H9 (cell line): ENCODE measurements around the gene HOXA1. TPM values are rescaled to one million over a fixed set of nuclear protein-coding genes. Genes with fewer than 3 reads are reported as not detected.

Experiments used
- DNase-seq: peaks from one replicate; pipeline ENCODE4 v3.0.0-alpha.2; 2017
- H2AFZ ChIP-seq: one replicate; pipeline ENCODE4 v1.6.1; 2013; ENCODE audit warnings: mild to moderate bottlenecking, low read length, control low read depth, moderate library complexity
- H2AK5ac ChIP-seq: 2 replicates; pipeline ENCODE4 v1.6.1; 2013; ENCODE audit warnings: low read length, control low read depth, mixed read lengths; ENCODE audit not compliant: insufficient read length
- H2BK120ac ChIP-seq: one replicate; pipeline ENCODE4 v1.6.1; 2013; ENCODE audit warnings: low read depth, mild to moderate bottlenecking, low read length, control low read depth, inconsistent platforms; ENCODE audit not compliant: poor library complexity, severe bottlenecking
- H2BK12ac ChIP-seq: 2 replicates; pipeline ENCODE4 v1.6.1; 2013; ENCODE audit warnings: low read length, control low read depth, mixed read lengths, low read depth; ENCODE audit not compliant: insufficient read length
- H2BK15ac ChIP-seq: 2 replicates; pipeline ENCODE4 v1.6.1; 2013; ENCODE audit warnings: low read depth, low read length, control low read depth
- H2BK20ac ChIP-seq: one replicate; pipeline ENCODE4 v1.6.1; 2013; ENCODE audit warnings: low read depth, mild to moderate bottlenecking, low read length, control low read depth, inconsistent platforms; ENCODE audit not compliant: poor library complexity, severe bottlenecking
- H2BK5ac ChIP-seq: 2 replicates; pipeline ENCODE4 v1.6.1; 2013; ENCODE audit warnings: low read length, control low read depth, mixed read lengths; ENCODE audit not compliant: insufficient read length
- H3K14ac ChIP-seq: 2 replicates; pipeline ENCODE4 v1.6.1; 2013; ENCODE audit warnings: low read length, control low read depth; ENCODE audit not compliant: insufficient read depth
- H3K18ac ChIP-seq: 2 replicates; pipeline ENCODE4 v1.6.1; 2013; ENCODE audit warnings: low read depth, mild to moderate bottlenecking, mixed read lengths, low read length, control low read depth; ENCODE audit not compliant: insufficient read length
- H3K23ac ChIP-seq: 2 replicates; pipeline ENCODE4 v1.6.1; 2013; ENCODE audit warnings: low read length, control low read depth, mixed read lengths, low read depth; ENCODE audit not compliant: insufficient read length
- H3K23me2 ChIP-seq: 2 replicates; pipeline ENCODE4 v1.6.1; 2013; ENCODE audit warnings: low read depth, mild to moderate bottlenecking, mixed read lengths, low read length, control low read depth; ENCODE audit not compliant: insufficient read length, poor library complexity, severe bottlenecking
- H3K27ac ChIP-seq: 2 replicates; pipeline ENCODE4 v1.5.1; 2013; ENCODE audit warnings: low read length, control low read depth, mixed read lengths, low read depth; ENCODE audit not compliant: insufficient read length
- H3K27me3 ChIP-seq: 2 replicates; pipeline ENCODE4 v1.6.1; 2013; ENCODE audit warnings: low read length, control low read depth, inconsistent platforms; ENCODE audit not compliant: insufficient read depth
- H3K4ac ChIP-seq: 2 replicates; pipeline ENCODE4 v1.6.1; 2013; ENCODE audit warnings: low read depth, mild to moderate bottlenecking, control low read depth, inconsistent platforms, low read length, moderate library complexity
- H3K4me1 ChIP-seq: 2 replicates; pipeline ENCODE4 v1.6.1; 2013; ENCODE audit warnings: low read length, control low read depth, inconsistent platforms; ENCODE audit not compliant: insufficient read depth
- H3K4me2 ChIP-seq: 2 replicates; pipeline ENCODE4 v1.6.1; 2013; ENCODE audit warnings: low read length, control low read depth, mixed read lengths; ENCODE audit not compliant: insufficient read length, insufficient read depth
- H3K56ac ChIP-seq: 2 replicates; pipeline ENCODE4 v1.6.1; 2013; ENCODE audit warnings: low read depth, mild to moderate bottlenecking, mixed read lengths, low read length, control low read depth; ENCODE audit not compliant: insufficient read length
- H3K79me1 ChIP-seq: 2 replicates; pipeline ENCODE4 v1.6.1; 2013; ENCODE audit warnings: low read depth, mild to moderate bottlenecking, moderate library complexity, low read length, control low read depth, inconsistent platforms; ENCODE audit not compliant: insufficient read depth, poor library complexity, severe bottlenecking
- H3K79me2 ChIP-seq: 2 replicates; pipeline ENCODE4 v1.6.1; 2013; ENCODE audit warnings: low read length, control low read depth, inconsistent platforms; ENCODE audit not compliant: insufficient read depth
- H3K9ac ChIP-seq: 2 replicates; pipeline ENCODE4 v1.6.1; 2013; ENCODE audit warnings: low read length, control low read depth, mixed read lengths; ENCODE audit not compliant: insufficient read length; ENCODE audit errors: extremely low read depth
- H3K9me3 ChIP-seq: one replicate; pipeline ENCODE4 v1.6.1; 2013; ENCODE audit warnings: low read depth, low read length, inconsistent platforms; ENCODE audit not compliant: control insufficient read depth
- H3T11ph ChIP-seq: one replicate; pipeline ENCODE4 v1.6.1; 2013; ENCODE audit warnings: mild to moderate bottlenecking, low read length, control low read depth, inconsistent platforms
- H4K20me1 ChIP-seq: one replicate; pipeline ENCODE4 v1.6.1; 2013; ENCODE audit not compliant: control insufficient read depth, insufficient read length, insufficient read depth
- H4K5ac ChIP-seq: 2 replicates; pipeline ENCODE4 v1.6.1; 2013; ENCODE audit warnings: low read depth, mild to moderate bottlenecking, mixed read lengths, low read length, control low read depth; ENCODE audit not compliant: insufficient read length
- H4K8ac ChIP-seq: replicated peaks from 2 replicates; pipeline ENCODE4 v1.6.1; 2013; ENCODE audit warnings: low read length, control low read depth, mixed read lengths, low read depth; ENCODE audit not compliant: insufficient read length
- H4K91ac ChIP-seq: 2 replicates; pipeline ENCODE4 v1.6.1; 2013; ENCODE audit warnings: low read depth, mild to moderate bottlenecking, moderate library complexity, mixed read lengths, low read length, control low read depth; ENCODE audit not compliant: insufficient read length
- H3K27ac Mint-ChIP-seq, 3 experiments: 2 replicates in 2 of 3; 3 replicates in 1 of 3; pipeline ENCODE4 v1.8.0; 2020 to 2021; ENCODE audit warnings: mixed read lengths in 3 of 3, mild to moderate bottlenecking in 1 of 3, moderate library complexity in 1 of 3
- H3K27me3 Mint-ChIP-seq: 2 replicates; pipeline ENCODE4 v1.8.0; 2021; ENCODE audit warnings: low read depth, mild to moderate bottlenecking, moderate library complexity, mixed read lengths
- H3K36me3 Mint-ChIP-seq, 3 experiments: 2 replicates in 2 of 3; 3 replicates in 1 of 3; pipeline ENCODE4 v1.8.0; 2020 to 2021; ENCODE audit warnings: low read depth in 3 of 3, mixed read lengths in 3 of 3; ENCODE audit not compliant: insufficient read depth in 1 of 3
- H3K4me1 Mint-ChIP-seq, 2 experiments: 2 replicates each; pipeline ENCODE4 v1.8.0; 2020; ENCODE audit warnings: mixed read lengths in 2 of 2
- H3K4me3 Mint-ChIP-seq, 2 experiments: 2 replicates in 1 of 2; 3 replicates in 1 of 2; pipeline ENCODE4 v1.8.0; 2020 to 2021; ENCODE audit warnings: mild to moderate bottlenecking in 2 of 2, mixed read lengths in 2 of 2, moderate library complexity in 1 of 2
- H3K9me3 Mint-ChIP-seq, 2 experiments: 2 replicates in 1 of 2; 3 replicates in 1 of 2; pipeline ENCODE4 v1.8.0; 2020; ENCODE audit warnings: mild to moderate bottlenecking in 2 of 2, mixed read lengths in 2 of 2, moderate library complexity in 1 of 2
- CTCF ChIP-seq: fragments of 200-600 bp; sonication (generic); conservative IDR thresholded peaks from 3 replicates; pipeline ENCODE4 v1.8.0; 2021; ENCODE audit warnings: antibody characterized with exemption, mild to moderate bottlenecking
- WGBS: extraction: QIAGEN DNeasy Blood & Tissue Kit; methylation state at CpG from one replicate; pipeline ENCODE4 v1.1.7; 2013; ENCODE audit warnings: missing lambda C conversion rate, low lambda C conversion rate, mixed read lengths; ENCODE audit not compliant: insufficient read length; ENCODE audit errors: extremely low coverage; 5-methylcytosine and 5-hydroxymethylcytosine counted together
- total RNA-seq: library from RNA; stranded (reverse); gene quantifications from 2 replicates; pipeline ENCODE4 v1.2.1, GENCODE V29; 2021

HOXA1 gene
- total RNA-seq, 1 experiment from 2014 or later = not detected

GRCh38 chr7:27138985-27139333, 43.2 kb upstream of the HOXA1 start:
- H3K27me3 Mint-ChIP-seq = peaks cover 100% of the 10 kb centered on the region

More at GRCh38 chr7:27138985-27139333, 43.2 kb upstream of the HOXA1 start:
- H2AFZ ChIP-seq = no peak overlapping the region
- no peak overlapping the region for H2BK15ac ChIP-seq
- H4K8ac ChIP-seq = no peak overlapping the region
- H3K9me3 ChIP-seq = no peaks in the 10 kb centered on the region
- H2BK20ac ChIP-seq = no peak overlapping the region
- H2BK12ac ChIP-seq = no peak overlapping the region
- H3K4me2 ChIP-seq = no peak overlapping the region
- no peak overlapping the region for H3K9ac ChIP-seq
- H3K27me3 ChIP-seq = peaks cover 98% of the 10 kb centered on the region
- H3K4me1 ChIP-seq = no peaks in the 10 kb centered on the region
- Mint-ChIP-seq H3K4me1 (peaks cover 7 to 13% of the 10 kb centered on the region in 2 experiments), H3K9me3 (peaks cover 0 to 21% of the 10 kb centered on the region in 2 experiments), H3K27ac (no peak overlapping the region), H3K4me3 (no peak overlapping the region; a peak in 1 of 5 replicates), H3K36me3 (no peaks in the 10 kb centered on the region; a peak in 1 of 7 replicates)
- no peak overlapping the region for H3K4ac ChIP-seq
- no peak overlapping the region for H3K14ac ChIP-seq
- H3K79me1 ChIP-seq = no peaks in the 10 kb centered on the region
- H4K20me1 ChIP-seq = no peaks in the 10 kb centered on the region
- H4K91ac ChIP-seq = no peak overlapping the region
- no peak for DNase-seq
- H3K56ac ChIP-seq = no peak overlapping the region
- H3K79me2 ChIP-seq = no peaks in the 10 kb centered on the region
- no peak overlapping the region for H2BK5ac ChIP-seq
- no peak overlapping the region for H3K27ac ChIP-seq
- H3K18ac ChIP-seq = no peak overlapping the region
- H3K23ac ChIP-seq = no peak overlapping the region
- no peak overlapping the region for H2AK5ac ChIP-seq
- H3T11ph ChIP-seq = no peak overlapping the region
- H3K23me2 ChIP-seq = peaks cover 10% of the 10 kb centered on the region
- no peak for TF ChIP-seq CTCF
- H4K5ac ChIP-seq = no peak overlapping the region
- no peak overlapping the region for H2BK120ac ChIP-seq
- no CpG with 5 or more reads among the region's 11 CpGs for WGBS
